AG04449 (cell line): ENCODE data around the gene PRR35.

Experiments
- CTCF ChIA-PET: fragments of 350-600 bp; formaldehyde crosslinking; extraction: SDS; loops from one replicate; lab custom pipeline; 2021; ENCODE audit warnings: antibody characterized with exemption; lab: Yijun Ruan, JAX
- POLR2A ChIA-PET: fragments of 400-600, 350-600 bp; formaldehyde crosslinking; extraction: SDS; loops from one replicate; lab custom pipeline; 2020; ENCODE audit warnings: antibody characterized with exemption, inconsistent platforms; lab: Yijun Ruan, JAX
- DNase-seq: peaks from one replicate; pipeline ENCODE4 v3.0.0-alpha.2; 2010; ENCODE audit warnings: low read depth, low spot score
- H3K4me3 ChIP-seq: 2 replicates; pipeline ENCODE4 v1.5.1; 2011; ENCODE audit warnings: low read depth, mild to moderate bottlenecking, control low read depth, low read length
- CTCF ChIP-seq: IDR thresholded peaks from one replicate; pipeline ENCODE4 v1.5.1; 2011; ENCODE audit warnings: mild to moderate bottlenecking, moderate library complexity, low read length, control low read depth, inconsistent platforms; ENCODE audit not compliant: insufficient read depth; ENCODE audit errors: missing control alignments

PRR35 gene

GRCh38 chr16:561413-561794, 1.2 kb downstream of the PRR35 start:
- ChIA-PET CTCF (no interaction called here), POLR2A (no interaction called here)
- H3K4me3 ChIP-seq, result no peak overlapping the region
- no peak for DNase-seq
- no peak for TF ChIP-seq CTCF

DNA sequence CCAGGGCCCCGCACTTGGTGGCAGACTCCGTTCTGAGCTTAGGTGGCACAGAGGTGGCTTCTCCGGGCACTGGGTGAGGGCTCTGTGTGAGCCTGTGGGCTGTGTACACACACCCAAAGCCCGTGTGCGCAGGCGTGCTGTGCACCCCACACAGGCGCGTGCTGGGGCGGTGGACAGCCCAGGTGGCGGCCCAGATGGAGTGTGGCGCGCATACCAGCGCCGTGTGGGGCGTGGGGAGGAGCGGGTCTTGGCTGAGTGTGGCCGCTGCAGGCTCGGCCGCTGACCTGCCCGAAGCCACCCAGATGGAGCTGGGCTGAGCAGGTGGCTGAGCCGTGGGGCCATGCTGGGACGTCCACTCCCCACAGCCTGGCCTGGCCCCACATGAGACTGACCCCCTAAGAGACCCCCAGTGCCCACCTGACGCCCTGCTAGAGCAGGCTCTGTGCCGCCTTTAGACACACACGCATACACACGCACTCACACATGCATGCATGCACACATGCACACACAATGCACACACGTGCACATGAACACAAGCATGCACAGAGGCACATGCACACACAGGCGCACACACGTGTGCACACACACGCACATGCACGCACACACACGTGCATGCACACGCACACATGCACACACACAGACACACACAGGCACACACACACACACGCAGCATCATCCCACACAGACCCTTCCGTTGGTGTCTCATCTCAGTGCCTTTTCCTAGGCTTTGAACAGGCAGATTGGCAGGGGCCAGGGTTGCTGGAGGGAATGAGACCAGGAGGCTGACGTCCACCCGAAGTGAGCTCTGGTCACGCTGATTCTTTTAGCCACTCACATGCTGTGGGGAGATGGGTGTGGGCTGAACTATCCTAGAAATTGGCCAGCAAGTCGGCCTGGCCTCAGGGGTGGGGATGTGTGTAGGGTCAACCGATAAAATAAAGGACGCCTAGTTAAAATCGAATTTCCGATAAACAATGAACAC, 2.1 kb downstream of the PRR35 start:
- no peak overlapping the region for H3K4me3 ChIP-seq
- POLR2A ChIA-PET, result no interaction called here
- no peak for TF ChIP-seq CTCF
- CTCF ChIA-PET, result no interaction called here
- DNase-seq, result no peak

- ChIA-PET POLR2A (no interaction called here), CTCF (no interaction called here)
- TF ChIP-seq CTCF, result no peak
- no peak overlapping the region for H3K4me3 ChIP-seq
- no peak for DNase-seq
Observed at GRCh38 chr16:563072-563644, 3.0 kb downstream of the PRR35 start.

- no peak overlapping the region for H3K4me3 ChIP-seq
- CTCF ChIA-PET, result no interaction called here
- TF ChIP-seq CTCF, result no peak
- DNase-seq, result no peak
- POLR2A ChIA-PET, result no interaction called here
Observed at GRCh38 chr16:564690-565418, 4.7 kb downstream of the PRR35 start.

GRCh38 chr16:565419-566330, 5.5 kb downstream of the PRR35 start:
- no peak overlapping the region for H3K4me3 ChIP-seq
- TF ChIP-seq CTCF, result no peak
- ChIA-PET POLR2A (no interaction called here), CTCF (no interaction called here)
- DNase-seq, result no peak
